WTC11 (cell line): ENCODE data around the gene BTBD19.

ENCODE experiments used
- AFF4 ChIP-seq: sonication (generic); formaldehyde crosslinking; IDR thresholded peaks from 2 replicates; pipeline ENCODE4 v1.8.1; 2023; ENCODE audit warnings: mild to moderate bottlenecking, missing genetic modification reagents, borderline replicate concordance
- ATF1 ChIP-seq: sonication (generic); formaldehyde crosslinking; IDR thresholded peaks from 2 replicates; pipeline ENCODE4 v1.8.1; 2023; ENCODE audit warnings: mild to moderate bottlenecking, moderate library complexity, missing genetic modification reagents
- ATF6 ChIP-seq: sonication (generic); formaldehyde crosslinking; IDR thresholded peaks from 2 replicates; pipeline ENCODE4 v1.8.1; 2023; ENCODE audit warnings: mild to moderate bottlenecking, missing genetic modification reagents
- CTCF ChIP-seq: fragments of 200-600 bp; IDR thresholded peaks from 2 replicates; pipeline ENCODE4 v1.8.0; 2022; ENCODE audit warnings: antibody characterized with exemption
- E2F5 ChIP-seq: sonication (generic); formaldehyde crosslinking; IDR thresholded peaks from 2 replicates; pipeline ENCODE4 v1.8.1; 2022; ENCODE audit warnings: mild to moderate bottlenecking, moderate library complexity, missing genetic modification reagents
- ESRRA ChIP-seq: sonication (generic); formaldehyde crosslinking; IDR thresholded peaks from 2 replicates; pipeline ENCODE4 v1.8.1; 2022; ENCODE audit warnings: mild to moderate bottlenecking, missing genetic modification reagents, borderline replicate concordance
- JUN ChIP-seq: sonication (generic); formaldehyde crosslinking; IDR thresholded peaks from 2 replicates; pipeline ENCODE4 v1.8.0; 2023; ENCODE audit warnings: mild to moderate bottlenecking, missing genetic modification reagents
- NR2C2 ChIP-seq: sonication (generic); formaldehyde crosslinking; IDR thresholded peaks from 2 replicates; pipeline ENCODE4 v1.8.0; 2022; ENCODE audit warnings: mild to moderate bottlenecking, missing genetic modification reagents
- NR3C1 ChIP-seq: sonication (generic); formaldehyde crosslinking; conservative IDR thresholded peaks from 2 replicates; pipeline ENCODE4 v1.8.1; 2023; ENCODE audit warnings: low read depth, mild to moderate bottlenecking, missing genetic modification reagents
- USF1 ChIP-seq: sonication (generic); formaldehyde crosslinking; IDR thresholded peaks from 2 replicates; pipeline ENCODE4 v1.8.0; 2022; ENCODE audit warnings: mild to moderate bottlenecking, missing genetic modification reagents
- USF2 ChIP-seq: sonication (generic); formaldehyde crosslinking; IDR thresholded peaks from 2 replicates; pipeline ENCODE4 v1.8.1; 2023; ENCODE audit warnings: mild to moderate bottlenecking, missing genetic modification reagents, moderate library complexity
- ZNF121 ChIP-seq: sonication (generic); formaldehyde crosslinking; IDR thresholded peaks from 2 replicates; pipeline ENCODE4 v1.8.0; 2023; ENCODE audit warnings: missing genetic modification reagents

GRCh38 chr1:44832056-44832705 lies 23.9 kb downstream of the BTBD19 start:
- no peak for TF ChIP-seq AFF4 (CRISPR knock-in tag)
- no peak for TF ChIP-seq CTCF
- TF ChIP-seq JUN (CRISPR knock-in tag), result no peak
- no peak for TF ChIP-seq USF2 (CRISPR knock-in tag)
- TF ChIP-seq NR3C1, result no peak
- no peak for TF ChIP-seq USF1 (CRISPR knock-in tag)
- TF ChIP-seq ESRRA (CRISPR knock-in tag), result no peak
- no peak for TF ChIP-seq NR2C2 (CRISPR knock-in tag)
- no peak for TF ChIP-seq ATF1 (CRISPR knock-in tag)
- no peak for TF ChIP-seq E2F5 (CRISPR knock-in tag)
- no peak for TF ChIP-seq ATF6 (CRISPR knock-in tag)
- TF ChIP-seq ZNF121, result no peak
